T-helper 2 cell treated with Interferon-gamma antibody and Interleukin-4, amounts not matched to agents 5 μg/mL and 100 μg/mL, for 36 hours (primary cell): ENCODE results near the gene PJA2.

ENCODE experiments used
- DNase-seq: peaks from one replicate; pipeline ENCODE4 v3.0.0; 2021; ENCODE audit warnings: low spot score
- H3K27ac Mint-ChIP-seq: one replicate; pipeline ENCODE4 v1.8.0; 2021; ENCODE audit warnings: mild to moderate bottlenecking, mixed read lengths
- H3K27me3 Mint-ChIP-seq: one replicate; pipeline ENCODE4 v1.8.0; 2021; ENCODE audit warnings: low read depth, mixed read lengths
- H3K36me3 Mint-ChIP-seq: one replicate; pipeline ENCODE4 v1.8.0; 2021; ENCODE audit warnings: low read depth, mixed read lengths
- H3K4me1 Mint-ChIP-seq: one replicate; pipeline ENCODE4 v1.8.0; 2021; ENCODE audit warnings: low read depth, mixed read lengths
- H3K4me3 Mint-ChIP-seq: one replicate; pipeline ENCODE4 v1.8.0; 2022; ENCODE audit warnings: mild to moderate bottlenecking, moderate library complexity, mixed read lengths
- H3K9me3 Mint-ChIP-seq: one replicate; pipeline ENCODE4 v1.8.0; 2021; ENCODE audit warnings: mixed read lengths

PJA2 gene

DNA sequence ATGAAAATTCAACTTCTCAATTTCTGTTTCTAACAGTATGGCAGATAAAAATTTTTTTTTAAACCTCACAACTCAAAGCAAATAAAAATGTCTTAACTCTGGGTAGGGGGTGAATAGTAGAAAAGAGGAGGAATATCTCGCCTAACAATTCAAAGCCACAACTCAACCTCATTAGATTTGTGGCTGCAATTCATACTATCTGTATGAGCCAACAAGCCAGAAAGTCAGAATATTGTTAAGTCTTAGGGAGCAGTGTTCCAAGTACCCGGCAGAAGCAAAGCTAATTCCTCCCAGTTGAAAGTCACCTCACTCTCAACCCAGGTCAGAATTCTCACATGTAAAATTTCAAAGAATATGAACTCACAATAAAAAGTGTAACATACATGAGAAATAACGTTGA is 15.0 kb downstream of the PJA2 start:
- no peak overlapping the region for H3K27ac Mint-ChIP-seq
- no peaks in the 10 kb centered on the region for H3K27me3 Mint-ChIP-seq
- peaks cover 47% of the 10 kb centered on the region for H3K36me3 Mint-ChIP-seq
- DNase-seq = no peak
- peaks cover 9% of the 10 kb centered on the region for H3K9me3 Mint-ChIP-seq
- H3K4me3 Mint-ChIP-seq = no peak overlapping the region
- peaks cover 17% of the 10 kb centered on the region for H3K4me1 Mint-ChIP-seq

DNA sequence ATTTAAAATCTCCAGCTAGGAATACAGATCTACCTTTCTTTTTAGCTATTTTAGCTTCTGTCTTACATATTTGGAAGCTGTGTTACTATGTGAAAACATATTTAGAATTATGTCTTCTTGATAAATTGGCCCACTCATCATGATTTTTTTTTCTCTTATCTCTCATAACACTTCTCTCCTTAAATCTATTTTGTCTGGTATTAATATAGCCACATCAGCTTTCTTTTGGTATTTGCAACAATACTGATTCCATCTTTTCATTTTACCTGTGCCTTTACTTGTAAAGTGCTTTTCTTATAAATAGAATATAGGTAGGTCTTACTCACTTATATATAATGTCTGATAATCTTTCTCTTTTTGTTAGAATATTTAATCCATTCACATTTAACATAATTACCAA is 19.6 kb downstream of the PJA2 start:
- peaks cover 28% of the 10 kb centered on the region for H3K36me3 Mint-ChIP-seq
- no peaks in the 10 kb centered on the region for H3K27me3 Mint-ChIP-seq
- H3K9me3 Mint-ChIP-seq = peaks cover 9% of the 10 kb centered on the region
- H3K4me3 Mint-ChIP-seq = no peak overlapping the region
- peaks cover 23% of the 10 kb centered on the region for H3K4me1 Mint-ChIP-seq
- DNase-seq = no peak
- no peak overlapping the region for H3K27ac Mint-ChIP-seq

DNA sequence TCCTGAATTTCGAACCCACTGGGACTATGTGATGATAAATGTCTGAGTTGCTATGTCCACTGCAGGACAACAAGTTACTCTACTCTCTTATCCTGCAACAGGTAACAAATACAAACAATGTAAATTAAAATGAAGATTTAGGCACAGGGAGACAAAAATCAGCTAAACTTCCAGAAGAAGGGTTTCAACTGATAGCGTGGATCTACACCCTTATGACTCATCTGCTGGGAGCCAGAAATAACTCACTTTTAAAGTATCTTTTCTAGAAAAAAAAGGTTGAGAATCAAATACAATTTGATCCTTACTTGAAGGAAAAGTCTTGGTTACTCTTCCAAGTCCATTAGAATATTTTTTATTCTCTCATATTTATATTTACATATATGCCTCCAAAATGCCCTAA is 21.4 kb downstream of the PJA2 start:
- Mint-ChIP-seq H3K4me3 (no peak overlapping the region), H3K27me3 (no peaks in the 10 kb centered on the region), H3K4me1 (peaks cover 21% of the 10 kb centered on the region), H3K9me3 (peaks cover 9% of the 10 kb centered on the region), H3K36me3 (peaks cover 23% of the 10 kb centered on the region), H3K27ac (no peak overlapping the region)
- no peak for DNase-seq

DNA sequence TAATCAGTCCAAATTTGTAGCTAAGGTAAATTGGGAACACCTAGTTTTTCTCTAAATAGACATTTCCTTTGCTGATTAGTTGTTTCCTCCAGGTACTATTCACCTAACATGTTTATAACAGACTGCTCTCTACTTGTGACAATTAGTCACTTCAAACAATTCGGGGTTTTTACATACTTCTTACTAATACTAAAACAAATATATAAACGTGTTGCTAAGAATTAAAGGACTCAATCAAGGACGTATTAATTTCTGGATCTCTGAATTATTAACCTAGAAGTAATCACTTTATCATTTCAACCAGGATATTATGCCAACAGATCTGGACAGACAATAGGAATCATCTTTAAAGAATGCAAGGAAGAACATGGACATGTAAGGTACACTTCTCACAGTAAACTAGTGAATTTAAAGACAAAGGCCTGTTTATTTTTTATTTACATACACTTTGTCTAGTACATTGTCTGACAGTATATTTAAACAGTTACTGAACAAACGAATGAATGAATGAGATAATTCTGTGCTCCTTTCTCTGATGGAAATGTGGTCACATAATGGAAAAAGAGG is 22.3 kb downstream of the PJA2 start:
- H3K4me1 Mint-ChIP-seq = peaks cover 21% of the 10 kb centered on the region
- peaks cover 5% of the 10 kb centered on the region for H3K9me3 Mint-ChIP-seq
- no peak for DNase-seq
- H3K36me3 Mint-ChIP-seq = peaks cover 19% of the 10 kb centered on the region
- H3K27me3 Mint-ChIP-seq = no peaks in the 10 kb centered on the region
- H3K27ac Mint-ChIP-seq = no peak overlapping the region
- H3K4me3 Mint-ChIP-seq = no peak overlapping the region

DNA sequence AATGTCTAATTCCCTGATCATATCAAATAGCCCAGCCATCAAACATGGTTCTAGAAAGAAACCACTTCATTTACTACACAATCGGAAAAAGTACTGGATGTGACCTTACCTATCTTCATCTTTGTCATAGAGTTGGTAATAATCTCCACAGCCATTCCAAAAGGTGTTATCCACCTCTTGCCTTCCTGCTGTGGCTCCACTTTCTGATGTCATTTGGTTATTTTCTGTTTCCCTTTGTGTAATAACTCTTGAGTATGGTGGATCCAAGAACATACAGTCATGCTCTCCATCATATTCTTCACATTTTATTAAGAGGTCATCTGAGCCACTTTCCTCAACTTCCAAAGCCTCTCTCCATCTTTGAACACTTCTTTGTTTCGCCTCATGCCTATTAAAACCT is 31.7 kb downstream of the PJA2 start:
- DNase-seq = no peak
- Mint-ChIP-seq H3K27ac (no peak overlapping the region), H3K36me3 (peaks cover 51% of the 10 kb centered on the region), H3K4me3 (no peak overlapping the region), H3K9me3 (no peaks in the 10 kb centered on the region), H3K27me3 (no peaks in the 10 kb centered on the region), H3K4me1 (peaks cover 8% of the 10 kb centered on the region)

DNA sequence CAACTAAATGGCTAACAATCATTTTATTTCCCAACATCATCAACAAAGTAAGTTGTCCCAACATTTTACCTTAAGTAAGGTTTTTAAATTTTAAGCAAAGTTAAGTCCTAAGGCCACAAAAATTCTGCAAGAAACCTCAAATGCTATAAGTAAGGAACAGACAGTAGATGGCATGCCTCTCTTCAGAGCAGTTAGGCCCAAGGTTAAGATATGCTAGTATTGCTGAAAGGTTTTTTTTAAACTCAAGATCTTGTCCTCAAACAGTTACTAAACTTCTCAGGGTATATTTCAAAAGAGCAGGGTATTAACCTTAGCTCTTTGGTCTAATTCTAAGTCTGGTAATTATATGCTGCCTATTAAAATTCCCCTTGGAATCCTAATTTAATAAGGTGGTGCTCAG is 35.1 kb downstream of the PJA2 start:
- Mint-ChIP-seq H3K9me3 (peaks cover 4% of the 10 kb centered on the region), H3K4me1 (peaks cover 12% of the 10 kb centered on the region), H3K36me3 (peaks cover 57% of the 10 kb centered on the region), H3K4me3 (no peak overlapping the region), H3K27ac (no peak overlapping the region), H3K27me3 (no peaks in the 10 kb centered on the region)
- DNase-seq = no peak

DNA sequence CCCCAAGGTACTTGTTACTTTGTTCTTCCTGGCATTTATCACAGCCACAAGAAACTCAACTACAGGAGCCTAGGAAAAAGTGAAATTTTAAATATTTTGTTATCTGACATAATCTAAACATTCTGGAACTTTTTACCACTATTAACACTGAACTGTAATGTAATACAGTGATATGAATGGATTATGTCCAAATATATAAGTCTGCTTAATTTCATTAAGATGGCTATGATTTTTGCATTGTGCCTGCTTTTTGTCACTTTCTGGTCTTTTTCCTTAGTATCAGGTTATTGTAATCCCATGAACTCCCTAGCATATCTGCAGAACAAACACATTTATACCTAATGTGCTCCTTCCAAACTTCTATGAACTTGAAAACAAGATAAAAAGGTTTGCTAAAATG is 35.8 kb downstream of the PJA2 start:
- Mint-ChIP-seq H3K4me3 (no peak overlapping the region), H3K36me3 (peaks cover 56% of the 10 kb centered on the region), H3K9me3 (peaks cover 6% of the 10 kb centered on the region), H3K27ac (no peak overlapping the region), H3K27me3 (no peaks in the 10 kb centered on the region), H3K4me1 (peaks cover 12% of the 10 kb centered on the region)
- no peak for DNase-seq

DNA sequence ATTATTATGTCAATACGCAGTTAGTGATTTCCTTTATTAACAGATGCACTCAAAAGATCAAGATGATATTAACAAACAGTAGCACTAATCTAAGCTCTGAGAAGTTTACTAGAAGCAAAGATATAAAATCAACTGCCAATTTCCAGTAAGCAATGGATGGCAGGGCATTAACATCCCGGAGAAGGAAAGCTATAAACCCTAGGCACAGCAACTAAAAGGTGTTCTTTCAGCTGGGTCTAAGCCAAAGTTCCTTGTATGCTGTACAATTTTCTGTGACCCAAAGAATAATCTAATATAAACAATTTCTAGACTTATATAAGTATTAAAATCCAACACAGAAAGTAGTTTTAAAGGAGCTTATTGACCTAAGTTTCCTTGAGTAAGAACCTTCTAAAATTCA is 39.4 kb downstream of the PJA2 start:
- Mint-ChIP-seq H3K4me3 (no peak overlapping the region), H3K9me3 (peaks cover 16% of the 10 kb centered on the region), H3K36me3 (peaks cover 57% of the 10 kb centered on the region), H3K27ac (no peak overlapping the region), H3K27me3 (no peaks in the 10 kb centered on the region), H3K4me1 (peaks cover 9% of the 10 kb centered on the region)
- DNase-seq = no peak

DNA sequence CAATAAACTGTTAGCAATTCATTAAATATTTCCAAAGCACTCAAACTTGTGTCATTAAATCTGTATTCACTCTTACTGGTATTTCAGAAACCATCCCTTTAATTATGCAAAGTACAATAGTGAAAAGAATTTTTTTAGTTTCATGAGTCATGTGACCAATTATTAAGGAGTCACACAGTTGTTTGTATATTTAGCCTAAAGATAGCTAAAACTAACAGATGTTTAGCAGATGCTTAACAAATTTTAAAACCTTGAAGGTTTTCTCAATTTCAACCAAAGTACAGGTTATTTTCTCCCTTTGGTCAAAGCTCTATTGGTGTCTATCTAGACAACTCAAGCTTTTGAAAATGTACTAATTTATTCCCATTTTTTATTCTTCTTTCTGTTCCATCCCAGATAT is 44.1 kb downstream of the PJA2 start:
- Mint-ChIP-seq H3K27ac (no peak overlapping the region), H3K27me3 (no peaks in the 10 kb centered on the region), H3K9me3 (peaks cover 16% of the 10 kb centered on the region), H3K36me3 (peaks cover 60% of the 10 kb centered on the region), H3K4me3 (no peak overlapping the region), H3K4me1 (peaks cover 4% of the 10 kb centered on the region)
- DNase-seq = no peak

DNA sequence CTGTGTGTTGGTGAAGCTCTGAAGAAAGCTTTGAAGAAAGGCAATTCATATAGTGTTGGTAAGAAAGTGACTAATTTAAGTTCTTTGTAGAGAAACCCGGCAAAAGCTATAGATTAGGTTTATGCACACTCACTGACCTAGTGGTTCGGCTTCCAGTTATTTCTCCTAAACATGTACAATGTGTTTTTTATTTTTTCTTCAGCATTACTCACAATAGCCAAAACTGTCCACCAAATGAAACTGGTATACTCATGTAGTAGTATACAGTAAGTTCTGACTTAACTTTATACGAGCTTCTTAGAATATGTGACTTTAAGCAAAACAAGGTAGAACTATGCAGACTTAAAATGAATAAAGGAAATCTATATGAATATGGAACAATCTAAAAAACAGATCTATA is 44.8 kb downstream of the PJA2 start:
- Mint-ChIP-seq H3K9me3 (peaks cover 12% of the 10 kb centered on the region), H3K27me3 (no peaks in the 10 kb centered on the region), H3K4me1 (peaks cover 4% of the 10 kb centered on the region), H3K36me3 (peaks cover 56% of the 10 kb centered on the region), H3K4me3 (no peak overlapping the region), H3K27ac (no peak overlapping the region)
- no peak for DNase-seq

DNA sequence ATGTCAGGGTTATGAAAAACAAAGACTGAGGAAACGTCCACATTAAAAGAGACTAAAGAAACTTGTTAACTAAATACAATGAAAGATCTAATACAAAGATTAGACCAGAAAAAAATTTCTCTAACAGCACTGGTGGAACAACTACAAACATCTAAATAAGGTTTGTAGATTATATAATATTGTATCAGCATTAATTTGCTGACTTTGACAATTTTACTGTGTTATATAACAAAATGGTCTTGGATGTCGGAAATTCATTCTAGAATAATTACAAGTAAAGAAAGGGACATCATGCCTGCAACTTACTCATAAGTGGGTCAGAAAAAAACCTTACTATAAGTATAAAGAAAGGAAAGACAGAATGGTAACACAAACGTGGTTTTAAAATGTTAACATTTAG is 50.1 kb downstream of the PJA2 start:
- Mint-ChIP-seq H3K27me3 (no peaks in the 10 kb centered on the region), H3K9me3 (no peaks in the 10 kb centered on the region), H3K27ac (no peak overlapping the region), H3K36me3 (peaks cover 38% of the 10 kb centered on the region), H3K4me1 (peaks cover 2% of the 10 kb centered on the region), H3K4me3 (no peak overlapping the region)
- DNase-seq = no peak

DNA sequence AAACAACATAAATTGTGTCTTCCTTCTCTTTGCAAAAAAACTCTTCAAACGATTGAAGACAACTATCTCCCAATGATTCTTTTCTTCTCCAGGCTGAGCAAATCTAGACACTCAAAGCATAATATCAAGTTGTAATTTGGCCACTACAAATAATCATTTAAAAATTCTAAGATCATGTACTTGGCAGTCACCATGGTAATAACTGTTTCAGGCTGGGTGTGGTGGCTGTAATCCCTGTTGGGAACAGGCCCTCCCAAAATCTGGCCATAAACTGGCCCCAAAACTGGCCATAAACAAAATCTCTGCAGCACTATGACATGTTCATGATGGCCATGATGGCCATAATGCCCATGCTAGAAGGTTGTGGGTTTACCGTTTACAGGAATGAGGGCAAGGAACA is 52.0 kb downstream of the PJA2 start:
- Mint-ChIP-seq H3K4me3 (no peak overlapping the region), H3K27me3 (no peaks in the 10 kb centered on the region), H3K36me3 (peaks cover 32% of the 10 kb centered on the region), H3K4me1 (peaks cover 2% of the 10 kb centered on the region), H3K27ac (no peak overlapping the region), H3K9me3 (no peaks in the 10 kb centered on the region)
- no peak for DNase-seq

DNA sequence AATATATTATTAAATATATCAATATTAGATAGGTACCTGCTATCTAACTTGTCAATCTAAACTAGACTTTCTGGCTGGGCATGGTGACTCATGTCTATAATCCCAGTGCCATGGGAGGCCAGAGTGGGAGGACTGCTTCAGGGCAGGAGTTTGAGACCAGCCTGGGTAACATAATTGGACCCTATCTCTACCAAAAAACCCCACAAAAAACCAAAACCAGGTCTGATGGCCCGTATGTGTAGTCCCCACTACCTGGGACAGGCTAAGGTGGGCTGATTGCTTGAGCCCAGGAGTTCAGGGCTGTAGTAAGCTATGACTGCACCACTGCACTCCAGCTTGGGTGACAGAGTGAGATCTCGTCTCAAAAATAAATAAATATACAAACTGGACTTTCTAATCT is 55.0 kb downstream of the PJA2 start:
- Mint-ChIP-seq H3K27ac (no peak overlapping the region), H3K27me3 (no peaks in the 10 kb centered on the region), H3K4me1 (no peaks in the 10 kb centered on the region), H3K9me3 (no peaks in the 10 kb centered on the region), H3K4me3 (no peak overlapping the region), H3K36me3 (peaks cover 20% of the 10 kb centered on the region)
- DNase-seq = no peak

DNA sequence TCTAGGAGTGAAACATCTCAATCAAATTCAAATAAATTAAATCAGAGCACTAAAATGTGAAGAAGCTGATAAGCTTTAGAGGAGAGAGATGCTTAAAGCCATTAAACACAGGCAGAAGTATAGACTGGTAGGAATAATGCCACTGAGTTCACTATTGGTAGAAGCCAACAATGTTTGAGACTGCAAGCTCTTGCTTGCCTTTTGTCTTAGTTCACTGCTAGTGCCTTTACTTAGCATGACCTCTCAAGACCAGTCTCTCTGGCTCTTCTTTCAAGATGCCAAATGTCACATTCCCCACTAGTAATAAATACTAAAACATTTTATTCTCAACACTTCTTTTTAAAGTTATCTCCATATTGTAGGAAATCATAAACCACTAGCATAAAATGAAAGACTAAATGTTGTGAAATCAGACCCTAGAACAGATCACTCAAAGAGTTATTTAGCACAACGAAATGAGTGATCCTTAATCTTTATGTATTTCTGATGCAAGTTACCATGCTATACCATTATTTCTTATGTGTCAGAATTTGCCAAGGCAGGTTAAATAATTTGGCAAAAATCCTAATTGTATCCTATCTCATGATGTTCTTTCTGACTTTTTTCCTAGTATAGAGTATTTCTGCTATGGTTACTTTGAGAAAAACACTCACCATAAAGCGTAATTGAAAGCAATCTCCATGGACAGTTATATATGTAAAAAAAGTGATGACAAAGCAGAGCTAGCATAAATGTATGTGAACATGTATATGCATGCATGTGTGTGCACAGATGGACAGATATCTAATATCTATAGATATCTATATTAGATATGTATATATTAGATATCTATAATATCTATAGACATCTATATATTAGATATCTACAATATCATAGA is 57.5 kb downstream of the PJA2 start:
- no peaks in the 10 kb centered on the region for H3K9me3 Mint-ChIP-seq

More for the DNA sequence above, 57.5 kb downstream of the PJA2 start:
- no peaks in the 10 kb centered on the region for H3K4me1 Mint-ChIP-seq
- H3K27me3 Mint-ChIP-seq = no peaks in the 10 kb centered on the region
- DNase-seq = no peak
- no peak overlapping the region for H3K27ac Mint-ChIP-seq
- H3K36me3 Mint-ChIP-seq = peaks cover 13% of the 10 kb centered on the region
- no peak overlapping the region for H3K4me3 Mint-ChIP-seq
